OCI-LY3 (cell line): ENCODE data around the gene ADAM8.

ENCODE experiments used
- EZH2phosphoT487 ChIP-seq: fragments of 200-600 bp; shearing (Covaris generic); IDR thresholded peaks from 2 replicates; pipeline ENCODE4 v1.6.1; 2018; ENCODE audit warnings: antibody characterized with exemption, mixed run types, low read depth
- TF ChIP-seq, protein P1 (sequence below): fragments of 200-600, 300-600 bp; sonication (generic); IDR thresholded peaks from 2 replicates; pipeline ENCODE4 v1.5.1; 2014; ENCODE audit warnings: antibody characterized with exemption, low read length, low read depth

DNA sequence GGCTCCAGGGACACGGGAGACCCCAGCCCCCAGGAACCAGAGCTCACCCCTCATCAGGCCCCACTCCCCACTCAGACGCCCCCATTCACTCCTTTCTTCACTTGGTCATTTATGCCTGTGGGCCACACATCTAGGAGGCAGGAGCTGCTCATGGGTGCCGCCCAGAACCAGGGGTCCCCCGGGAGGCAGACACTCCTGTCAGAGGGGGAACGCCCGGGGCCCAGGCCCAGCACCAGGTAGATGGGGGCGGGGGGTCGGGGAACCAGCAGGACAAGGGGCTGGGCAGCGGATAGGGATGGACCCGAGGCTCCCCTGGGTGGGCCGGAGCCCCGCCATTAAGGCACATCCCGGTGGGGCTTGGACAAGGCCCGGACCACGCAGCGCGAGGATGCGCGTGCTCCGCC lies 48.2 kb upstream of the ADAM8 start:
- TF ChIP-seq, protein P1, sequence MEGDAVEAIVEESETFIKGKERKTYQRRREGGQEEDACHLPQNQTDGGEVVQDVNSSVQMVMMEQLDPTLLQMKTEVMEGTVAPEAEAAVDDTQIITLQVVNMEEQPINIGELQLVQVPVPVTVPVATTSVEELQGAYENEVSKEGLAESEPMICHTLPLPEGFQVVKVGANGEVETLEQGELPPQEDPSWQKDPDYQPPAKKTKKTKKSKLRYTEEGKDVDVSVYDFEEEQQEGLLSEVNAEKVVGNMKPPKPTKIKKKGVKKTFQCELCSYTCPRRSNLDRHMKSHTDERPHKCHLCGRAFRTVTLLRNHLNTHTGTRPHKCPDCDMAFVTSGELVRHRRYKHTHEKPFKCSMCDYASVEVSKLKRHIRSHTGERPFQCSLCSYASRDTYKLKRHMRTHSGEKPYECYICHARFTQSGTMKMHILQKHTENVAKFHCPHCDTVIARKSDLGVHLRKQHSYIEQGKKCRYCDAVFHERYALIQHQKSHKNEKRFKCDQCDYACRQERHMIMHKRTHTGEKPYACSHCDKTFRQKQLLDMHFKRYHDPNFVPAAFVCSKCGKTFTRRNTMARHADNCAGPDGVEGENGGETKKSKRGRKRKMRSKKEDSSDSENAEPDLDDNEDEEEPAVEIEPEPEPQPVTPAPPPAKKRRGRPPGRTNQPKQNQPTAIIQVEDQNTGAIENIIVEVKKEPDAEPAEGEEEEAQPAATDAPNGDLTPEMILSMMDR, result no peak
- TF ChIP-seq EZH2phosphoT487, result no peak
